ENCODE measurements around the gene RAPGEF4. TPM values are rescaled to one million over a fixed set of nuclear protein-coding genes. Genes with fewer than 3 reads are reported as not detected.

RAPGEF4 gene
- total RNA-seq, 1 experiment from 2014 or later, result 1.4 TPM

DNA sequence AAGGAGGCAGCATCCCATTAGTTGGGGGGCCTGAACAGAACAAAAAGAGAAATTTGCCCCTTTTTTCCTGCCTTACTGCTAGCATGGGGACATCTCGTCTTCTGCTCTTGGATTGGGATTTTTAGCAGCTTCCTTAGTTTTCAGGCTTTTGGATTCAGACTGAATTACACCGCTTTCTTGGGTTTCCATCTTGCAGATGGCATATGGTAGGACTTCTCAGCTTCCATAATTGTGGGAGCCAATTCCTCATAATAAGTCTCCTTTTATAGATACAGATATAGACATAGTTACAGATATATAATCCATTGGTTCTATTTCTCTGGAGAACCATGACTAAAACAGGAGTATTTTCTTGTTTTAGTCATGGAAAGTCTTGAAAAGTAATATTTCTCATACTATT lies 5.2 kb upstream of the RAPGEF4 start:
- Histone ChIP-seq H3K4me1 (ENCODE audit: insufficient read depth, low read length) (no peaks in the 10 kb centered on the region; the same call in 1 of the 2 replicates), H4K91ac (ENCODE audit: insufficient read length, low read depth, low read length) (no peak overlapping the region), H3K79me1 (ENCODE audit: insufficient read depth, low read depth, low read length, poor library complexity, severe bottlenecking) (no peaks in the 10 kb centered on the region), H4K5ac (ENCODE audit: insufficient read length, low read depth, low read length) (no peak overlapping the region), H3K27me3 (ENCODE audit: insufficient read depth, low read length) (no peaks in the 10 kb centered on the region), H4K20me1 (ENCODE audit: control insufficient read depth, insufficient read depth, insufficient read length) (no peaks in the 10 kb centered on the region), H3T11ph (ENCODE audit: low read length) (no peak overlapping the region), H3K4me2 (ENCODE audit: insufficient read depth, insufficient read length, low read length) (no peak overlapping the region), H3K18ac (ENCODE audit: insufficient read length, low read depth, low read length) (no peak overlapping the region), H3K79me2 (ENCODE audit: insufficient read depth, low read length) (no peaks in the 10 kb centered on the region), H2BK15ac (ENCODE audit: low read depth, low read length) (no peak overlapping the region), H4K8ac (replicated peaks; ENCODE audit: insufficient read length, low read depth, low read length) (no peak overlapping the region), H2BK12ac (ENCODE audit: insufficient read length, low read depth, low read length) (no peak overlapping the region), H2BK120ac (ENCODE audit: low read depth, low read length, poor library complexity, severe bottlenecking) (no peak overlapping the region), H3K9me3 (ENCODE audit: control insufficient read depth, low read depth, low read length) (no peaks in the 10 kb centered on the region), H2BK20ac (ENCODE audit: low read depth, low read length, poor library complexity, severe bottlenecking) (no peak overlapping the region), H3K27ac (ENCODE audit: insufficient read length, low read depth, low read length) (no peak overlapping the region), H3K23me2 (ENCODE audit: insufficient read length, low read depth, low read length, poor library complexity, severe bottlenecking) (no peaks in the 10 kb centered on the region), H3K4ac (ENCODE audit: low read depth, low read length) (no peak overlapping the region), H3K9ac (ENCODE audit: extremely low read depth, insufficient read length, low read length) (no peak overlapping the region), H2AFZ (ENCODE audit: low read length) (no peak overlapping the region), H2BK5ac (ENCODE audit: insufficient read length, low read length) (no peak overlapping the region), H3K56ac (ENCODE audit: insufficient read length, low read depth, low read length) (no peak overlapping the region), H3K14ac (ENCODE audit: insufficient read depth, low read length) (no peak overlapping the region), H3K23ac (ENCODE audit: insufficient read length, low read depth, low read length) (no peak overlapping the region), H2AK5ac (ENCODE audit: insufficient read length, low read length) (no peak overlapping the region)
- DNase-seq, result no peak
- H3K27me3 Mint-ChIP-seq (ENCODE audit: low read depth), result peaks cover 24% of the 10 kb centered on the region
- no CpG with 5 or more reads among the region's 2 CpGs for WGBS (ENCODE audit: extremely low coverage, insufficient read length, low lambda C conversion rate)
- H3K4me3 Mint-ChIP-seq, result no peak overlapping the region
- H3K27ac Mint-ChIP-seq, result no peak overlapping the region
- peaks cover 13 to 23% of the 10 kb centered on the region in 2 experiments for H3K4me1 Mint-ChIP-seq
- H3K36me3 Mint-ChIP-seq (ENCODE audit: insufficient read depth in 1 of 3, low read depth in 3 of 3), result no peaks in the 10 kb centered on the region
- TF ChIP-seq, protein P1, sequence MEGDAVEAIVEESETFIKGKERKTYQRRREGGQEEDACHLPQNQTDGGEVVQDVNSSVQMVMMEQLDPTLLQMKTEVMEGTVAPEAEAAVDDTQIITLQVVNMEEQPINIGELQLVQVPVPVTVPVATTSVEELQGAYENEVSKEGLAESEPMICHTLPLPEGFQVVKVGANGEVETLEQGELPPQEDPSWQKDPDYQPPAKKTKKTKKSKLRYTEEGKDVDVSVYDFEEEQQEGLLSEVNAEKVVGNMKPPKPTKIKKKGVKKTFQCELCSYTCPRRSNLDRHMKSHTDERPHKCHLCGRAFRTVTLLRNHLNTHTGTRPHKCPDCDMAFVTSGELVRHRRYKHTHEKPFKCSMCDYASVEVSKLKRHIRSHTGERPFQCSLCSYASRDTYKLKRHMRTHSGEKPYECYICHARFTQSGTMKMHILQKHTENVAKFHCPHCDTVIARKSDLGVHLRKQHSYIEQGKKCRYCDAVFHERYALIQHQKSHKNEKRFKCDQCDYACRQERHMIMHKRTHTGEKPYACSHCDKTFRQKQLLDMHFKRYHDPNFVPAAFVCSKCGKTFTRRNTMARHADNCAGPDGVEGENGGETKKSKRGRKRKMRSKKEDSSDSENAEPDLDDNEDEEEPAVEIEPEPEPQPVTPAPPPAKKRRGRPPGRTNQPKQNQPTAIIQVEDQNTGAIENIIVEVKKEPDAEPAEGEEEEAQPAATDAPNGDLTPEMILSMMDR (conservative IDR thresholded peaks at IDR 0.05), result no peak
- H3K9me3 Mint-ChIP-seq, result no peaks in the 10 kb centered on the region
